KG1 (cell line): ENCODE measurements around the gene DNAH14.
"Not testable (repeated sequence)": the region's sequence is repeated elsewhere in the genome, so short reads cannot be mapped to it uniquely, and the experiment has no call there.

Source experiments
- DNase-seq: peaks from one replicate; lab custom pipeline; 2025; lab: John Stamatoyannopoulos, UW

DNAH14 gene

GRCh38 chr1:224921354-224921753 lies 8.1 kb upstream of the DNAH14 start:
- DNase-seq: no peak

- no peak for DNase-seq
Measured at GRCh38 chr1:224922404-224923164, 6.9 kb upstream of the DNAH14 start.

DNA sequence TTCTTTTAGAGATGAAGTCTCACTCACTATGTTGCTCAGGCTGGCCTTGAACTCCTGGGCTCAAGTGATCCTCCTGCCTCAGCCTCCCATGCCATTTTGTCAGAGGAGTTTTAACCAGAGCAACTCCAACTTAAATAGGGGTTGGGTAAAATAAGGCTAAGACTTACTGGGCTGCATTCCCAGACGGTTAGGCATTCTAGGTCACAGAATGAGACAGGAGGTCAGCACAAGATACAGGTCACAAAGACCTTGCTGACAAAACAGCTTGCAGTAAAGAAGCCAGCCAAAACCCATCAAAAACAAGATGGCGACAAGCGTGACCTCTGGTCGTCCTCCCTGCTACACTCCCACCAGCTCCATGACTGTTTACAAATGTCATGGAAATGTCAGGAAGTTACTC lies 5.7 kb upstream of the DNAH14 start:
- DNase-seq: no peak

DNA sequence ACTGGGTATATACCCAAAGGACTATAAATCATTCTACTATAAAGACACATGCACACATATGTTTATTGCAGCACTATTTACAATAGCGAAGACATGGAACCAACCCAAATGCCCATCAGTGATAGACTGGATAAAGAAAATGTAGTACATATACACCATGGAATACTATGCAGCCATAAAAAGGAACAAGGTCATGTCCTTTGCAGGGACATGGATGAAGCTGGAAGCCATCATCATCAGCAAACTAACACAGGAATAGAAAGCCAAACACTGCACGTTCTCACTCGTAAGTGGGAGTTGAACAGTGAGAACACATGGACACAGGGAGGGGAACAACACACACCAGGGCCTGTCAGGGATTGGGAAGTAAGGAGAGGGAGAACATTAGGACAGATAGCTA lies 1.8 kb upstream of the DNAH14 start:
- DNase-seq: not testable (repeated sequence)

DNA sequence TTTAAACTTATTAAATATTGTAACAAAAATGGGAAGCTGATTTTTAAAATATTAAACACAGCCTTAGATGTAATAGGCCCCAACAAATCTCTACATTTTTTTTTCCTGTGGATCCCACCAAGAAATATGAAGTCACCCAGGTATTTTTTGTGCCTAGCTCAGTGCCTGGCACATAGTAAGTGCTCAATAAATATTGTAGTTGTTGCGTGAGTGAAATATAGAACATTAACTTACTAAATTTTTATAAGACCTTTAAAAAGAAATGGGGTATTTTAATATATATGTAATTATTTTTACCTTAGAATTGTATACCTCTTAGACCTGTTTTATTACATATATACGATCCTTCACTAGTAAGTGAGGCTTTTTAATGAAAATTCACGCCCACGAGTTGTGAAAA lies 569 bp upstream of the DNAH14 start:
- no peak for DNase-seq

GRCh38 chr1:224931605-224932004 lies 2.1 kb downstream of the DNAH14 start:
- DNase-seq: no peak

DNA sequence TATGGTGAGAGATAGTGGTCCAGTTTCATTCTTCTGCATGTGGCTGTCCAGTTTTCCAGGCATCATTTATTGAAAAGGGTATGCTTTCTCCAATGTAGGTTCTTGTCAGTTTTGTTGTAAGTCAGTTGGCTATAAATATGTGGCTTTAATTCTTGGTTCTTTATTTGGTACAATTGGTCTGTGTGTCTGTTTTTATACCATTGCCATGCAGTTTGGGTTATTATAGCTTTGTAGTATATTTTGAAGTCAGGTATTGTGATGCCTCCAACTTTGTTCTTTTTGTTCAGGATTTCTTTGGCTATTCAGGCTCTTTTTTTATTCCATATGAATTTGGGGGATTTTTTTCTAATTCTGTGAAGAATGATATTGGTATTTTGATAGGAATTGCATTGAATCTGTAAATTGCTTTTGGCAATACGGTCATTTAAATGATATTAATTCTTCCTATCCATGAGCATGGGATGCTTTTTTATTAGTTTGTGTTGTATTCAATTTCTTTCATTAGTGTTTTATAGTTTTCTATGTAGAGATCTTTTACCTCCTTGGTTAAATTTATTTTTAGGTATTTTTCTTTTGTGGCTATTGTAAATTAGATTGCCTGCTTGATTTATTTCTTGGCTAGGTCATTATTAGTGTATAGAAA lies 3.3 kb downstream of the DNAH14 start:
- DNase-seq: no peak

GRCh38 chr1:224933584-224933983 lies 4.1 kb downstream of the DNAH14 start:
- DNase-seq: no peak

- no peak for DNase-seq
Measured at GRCh38 chr1:224938652-224939051, 9.2 kb downstream of the DNAH14 start.

DNA sequence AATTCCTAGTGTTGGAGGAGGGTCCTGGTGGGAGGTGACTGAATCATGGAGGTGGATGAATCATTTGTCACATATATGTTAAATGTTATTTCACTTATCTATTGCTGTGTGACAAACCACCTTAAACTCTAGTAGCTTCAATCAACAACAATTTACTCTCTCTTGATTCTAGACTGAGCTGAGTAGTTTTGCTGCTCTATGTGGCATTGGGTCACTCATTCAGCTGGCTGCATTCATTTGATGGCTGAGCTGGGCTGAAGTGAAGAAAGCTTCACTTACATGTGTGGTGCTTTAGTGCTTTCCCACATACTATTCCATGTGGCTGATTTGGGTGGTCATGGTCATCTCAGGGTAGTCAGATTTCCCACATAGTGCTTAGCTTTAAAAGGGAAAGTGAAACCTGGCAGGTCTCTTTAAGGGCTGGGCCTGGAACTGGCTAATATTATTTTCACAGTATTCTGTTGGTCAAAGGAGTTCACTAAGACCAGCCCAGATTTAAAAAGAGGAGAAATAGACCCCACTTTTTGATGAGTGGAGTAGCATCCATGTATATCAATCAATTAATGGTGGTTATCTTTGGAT lies 10.5 kb downstream of the DNAH14 start:
- no peak for DNase-seq

GRCh38 chr1:224940735-224941134 lies 11.3 kb downstream of the DNAH14 start:
- DNase-seq: not testable (repeated sequence)

DNA sequence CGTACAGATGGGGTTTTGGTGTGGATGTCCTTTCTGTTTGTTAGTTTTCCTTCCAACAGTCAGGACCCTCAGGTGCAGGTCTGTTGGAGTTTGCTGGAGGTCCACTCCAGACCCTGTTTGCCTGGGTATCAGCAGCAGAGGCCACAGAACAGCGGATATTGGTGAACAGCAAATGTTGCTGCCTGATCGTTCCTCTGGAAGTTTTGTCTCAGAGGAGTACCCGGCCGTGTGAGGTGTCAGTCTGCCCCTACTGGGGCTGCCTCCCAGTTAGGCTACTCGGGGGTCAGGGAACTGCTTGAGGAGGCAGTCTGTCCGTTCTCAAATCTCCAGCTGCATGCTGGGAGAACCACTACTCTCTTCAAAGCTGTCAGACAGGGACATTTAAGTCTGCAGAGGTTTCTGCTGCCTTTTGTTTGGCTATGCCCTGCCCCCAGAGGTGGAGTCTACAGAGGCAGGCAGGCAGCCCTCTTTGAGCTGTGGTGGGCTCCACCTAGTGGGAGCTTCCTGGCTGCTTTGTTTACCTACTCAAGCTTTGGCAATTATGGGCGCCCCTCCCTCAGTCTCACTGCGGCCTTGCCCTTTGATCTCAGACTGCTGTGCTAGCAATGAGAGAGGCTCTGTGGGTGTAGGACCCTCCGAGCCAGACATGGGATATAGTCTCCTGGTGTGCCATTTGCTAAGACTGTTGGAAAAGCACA lies 16.3 kb downstream of the DNAH14 start:
- not testable (repeated sequence) for DNase-seq

DNA sequence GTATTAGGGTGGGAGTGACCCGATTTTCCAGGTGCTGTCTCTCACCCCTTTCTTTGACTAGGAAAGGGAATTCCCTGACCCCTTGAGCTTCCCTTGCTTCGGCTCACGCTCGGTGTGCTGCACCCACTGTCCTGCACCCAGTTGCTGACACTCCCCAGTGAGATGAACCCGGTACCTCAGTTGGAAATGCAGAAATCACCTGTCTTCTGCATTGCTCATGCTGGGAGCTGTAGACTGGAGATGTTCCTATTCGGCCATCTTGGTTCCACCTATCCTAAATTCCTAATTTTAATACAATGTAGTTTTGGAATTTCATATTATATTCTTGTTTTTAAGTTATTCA lies 16.8 kb downstream of the DNAH14 start:
- DNase-seq: not testable (repeated sequence)

GRCh38 chr1:224957696-224958095 lies 28.2 kb downstream of the DNAH14 start:
- no peak for DNase-seq

- DNase-seq: no peak
Measured at GRCh38 chr1:224958490-224958889, 29.0 kb downstream of the DNAH14 start.

DNA sequence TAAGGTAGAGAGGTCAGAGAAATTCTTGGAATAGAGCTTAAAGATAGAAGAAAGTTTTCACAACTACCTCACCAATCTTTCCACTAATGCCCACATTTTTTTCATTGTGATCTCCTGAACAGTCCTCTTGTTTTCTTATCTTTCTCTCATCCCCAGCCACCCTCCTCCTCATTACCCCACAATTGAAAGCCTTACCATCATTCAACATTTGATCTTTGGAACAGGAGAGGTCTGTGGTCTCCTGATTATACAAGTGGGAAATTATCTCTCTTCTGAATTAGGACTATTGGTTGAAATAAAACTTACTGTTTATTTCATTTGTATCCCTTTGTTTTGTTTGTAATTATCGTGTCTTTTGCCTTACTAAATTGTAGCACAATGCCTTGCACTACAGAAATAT lies 29.6 kb downstream of the DNAH14 start:
- no peak for DNase-seq

DNA sequence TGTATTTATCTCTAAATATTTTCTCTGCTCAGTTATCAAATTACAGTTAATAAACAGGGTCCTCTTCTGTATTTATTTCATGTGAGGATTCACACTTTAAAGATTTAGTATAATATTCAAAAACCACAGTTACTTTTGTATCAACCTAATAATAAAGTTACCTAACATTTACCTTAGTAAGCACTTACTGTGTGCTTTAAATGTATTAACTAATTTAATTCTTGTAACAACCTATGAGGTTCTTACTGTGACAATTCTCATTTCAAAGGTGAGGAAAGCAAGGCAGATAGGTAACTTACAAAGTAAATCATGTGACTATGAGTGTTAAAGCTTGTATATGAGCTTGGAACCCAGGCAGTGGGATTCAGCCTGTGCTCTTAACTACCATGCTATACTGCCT lies 30.2 kb downstream of the DNAH14 start:
- DNase-seq: no peak

DNA sequence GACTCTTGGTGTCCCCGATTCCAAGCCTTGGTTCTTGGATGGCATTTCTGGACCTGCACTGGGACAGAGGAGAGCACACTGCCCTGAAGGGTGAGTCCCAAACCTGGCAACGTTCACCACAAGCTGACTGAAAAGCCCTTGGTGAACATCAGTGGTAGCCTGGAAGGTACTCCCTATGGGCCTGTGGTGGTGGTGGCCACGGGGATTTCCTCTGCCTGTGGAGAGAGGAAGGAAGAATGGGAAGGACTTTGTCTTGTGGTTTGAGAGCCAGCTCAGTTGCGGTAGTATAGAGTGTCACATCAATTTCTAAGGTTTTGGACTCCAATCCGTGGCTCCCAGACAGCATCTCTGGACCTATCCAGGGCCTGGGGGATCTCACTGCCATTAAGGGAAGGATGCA lies 50.7 kb downstream of the DNAH14 start:
- DNase-seq: no peak

DNA sequence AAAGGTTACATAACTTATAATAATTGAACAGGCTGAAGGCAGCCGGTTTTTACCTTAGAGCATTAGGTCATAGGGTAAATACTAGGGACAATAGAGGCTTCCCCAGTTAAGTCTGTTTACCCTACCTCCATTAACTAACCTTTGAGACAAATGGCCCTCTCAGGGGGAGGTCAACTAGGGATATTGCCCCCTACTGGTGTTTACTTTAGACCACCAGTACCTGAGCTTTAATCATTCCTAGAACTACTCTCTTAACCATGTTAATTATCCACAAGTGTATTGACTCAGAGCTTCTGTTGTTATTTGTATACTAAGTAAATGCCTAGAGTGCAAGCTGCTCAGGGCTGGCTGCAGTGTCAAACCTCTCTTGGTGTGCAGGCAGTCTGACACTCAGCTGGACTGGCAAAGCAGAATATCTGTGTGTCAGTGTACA lies 52.5 kb downstream of the DNAH14 start:
- DNase-seq: not testable (repeated sequence)

- no peak for DNase-seq
Measured at GRCh38 chr1:224988042-224988441, 58.6 kb downstream of the DNAH14 start.

GRCh38 chr1:224989615-224990014 lies 60.1 kb downstream of the DNAH14 start:
- DNase-seq: no peak

DNA sequence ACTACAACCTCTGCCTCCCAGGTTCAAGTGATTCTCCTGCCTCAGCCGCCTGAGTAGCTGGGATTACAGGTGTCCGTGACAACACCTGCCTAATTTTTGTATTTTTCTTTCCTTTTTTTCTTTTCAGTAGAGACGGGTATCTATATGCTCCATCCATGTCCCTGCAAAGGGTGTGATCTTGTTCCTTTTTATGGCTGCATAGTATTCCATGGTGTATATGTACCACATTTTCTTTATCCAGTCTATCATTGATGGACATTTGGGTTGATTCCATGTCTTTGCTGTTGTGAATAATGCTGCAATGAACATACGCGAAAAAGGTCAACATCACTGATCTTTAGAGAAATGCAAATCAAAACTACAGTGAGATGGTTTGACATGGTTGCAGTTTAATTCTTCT lies 62.1 kb downstream of the DNAH14 start:
- not testable (repeated sequence) for DNase-seq

DNA sequence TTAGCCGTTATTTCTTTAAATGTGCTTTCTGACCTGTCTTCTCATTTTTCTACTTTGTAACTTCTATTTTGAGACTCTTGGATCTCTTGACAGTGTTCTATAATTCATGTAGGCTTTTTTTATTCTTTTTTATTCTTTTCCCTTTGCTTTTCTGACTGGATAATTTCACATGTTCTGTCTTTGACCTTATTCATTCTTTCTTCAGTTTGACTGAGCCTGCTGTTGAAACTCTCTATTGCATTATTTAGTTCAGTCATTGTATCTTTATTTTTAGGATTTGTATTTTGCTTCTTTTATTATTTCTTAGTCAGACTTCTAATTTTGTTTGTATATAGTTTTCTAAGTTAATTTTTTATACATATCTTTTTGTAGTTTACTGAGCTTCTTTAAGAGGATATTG lies 66.1 kb downstream of the DNAH14 start:
- DNase-seq: no peak
